Parathyroid adenoma (tissue), 2 donors: Measurements from ENCODE around the gene KLF15.
A peak's percentile ranks its signal among the peaks of the same experiment; 100 is the strongest.

Experiments used
- H2AFZ ChIP-seq: fragments of 300-600 bp; sonication (generic); one replicate; pipeline ENCODE4 v1.7.0; 2017; ENCODE audit warnings: antibody characterized with exemption, mild to moderate bottlenecking
- H3K27ac ChIP-seq: fragments of 300-600 bp; sonication (generic); one replicate; pipeline ENCODE4 v1.7.0; 2017
- H3K27me3 ChIP-seq: fragments of 300-600 bp; sonication (generic); one replicate; pipeline ENCODE4 v1.7.0; 2017; ENCODE audit warnings: low read length; ENCODE audit not compliant: control insufficient read depth, insufficient read depth
- H3K36me3 ChIP-seq: fragments of 300-600 bp; sonication (generic); one replicate; pipeline ENCODE4 v1.7.0; 2017; ENCODE audit warnings: low read length; ENCODE audit not compliant: control insufficient read depth, insufficient read depth
- H3K4me1 ChIP-seq: fragments of 300-600 bp; sonication (generic); one replicate; pipeline ENCODE4 v1.7.0; 2017; ENCODE audit warnings: control low read depth
- H3K4me2 ChIP-seq: fragments of 300-600 bp; sonication (generic); one replicate; pipeline ENCODE4 v1.7.0; 2017; ENCODE audit warnings: low read length
- H3K4me3 ChIP-seq: fragments of 300-600 bp; sonication (generic); one replicate; pipeline ENCODE4 v1.7.0; 2017; ENCODE audit warnings: low read depth, low read length
- H3K79me2 ChIP-seq: fragments of 300-600 bp; sonication (generic); one replicate; pipeline ENCODE4 v1.7.0; 2017; ENCODE audit warnings: control low read depth
- H3K9ac ChIP-seq: fragments of 300-600 bp; sonication (generic); one replicate; pipeline ENCODE4 v1.7.0; 2017; ENCODE audit warnings: mild to moderate bottlenecking
- H3K9me3 ChIP-seq: fragments of 300-600 bp; sonication (generic); one replicate; pipeline ENCODE4 v1.7.0; 2017; ENCODE audit warnings: low read length; ENCODE audit not compliant: control insufficient read depth
- TF ChIP-seq, protein P1 (sequence below): fragments of 300-600 bp; sonication (generic); IDR thresholded peaks from one replicate; pipeline ENCODE4 v1.7.0; 2017; ENCODE audit warnings: antibody characterized with exemption, mild to moderate bottlenecking
- donor health status: primary hyperparathyroidism.

KLF15 gene

DNA sequence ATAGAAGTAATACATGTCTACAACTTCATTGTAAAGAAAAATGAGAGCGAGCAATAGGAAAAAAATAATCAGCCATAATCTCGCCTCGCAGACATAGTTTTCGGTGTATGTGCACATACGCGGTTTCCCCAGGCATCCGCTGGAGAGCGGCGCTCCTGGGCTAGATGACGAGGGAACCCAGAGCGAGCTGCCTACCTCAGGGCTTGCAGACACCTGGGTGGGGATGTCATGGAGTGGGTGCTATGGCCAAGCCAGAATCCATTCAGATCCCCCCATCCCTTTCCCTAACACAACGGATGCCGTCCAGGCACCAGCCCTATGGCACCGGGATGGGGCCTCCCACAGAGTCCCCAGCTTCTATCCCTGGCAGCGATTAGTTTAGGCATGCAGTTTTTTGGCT lies 33.0 kb upstream of the KLF15 start:
- no peak overlapping the region for H3K4me2 ChIP-seq
- no peak overlapping the region for H3K4me3 ChIP-seq
- no peak overlapping the region for H2AFZ ChIP-seq
- H3K9me3 ChIP-seq, result no peaks in the 10 kb centered on the region
- H3K27ac ChIP-seq, result no peak overlapping the region
- H3K9ac ChIP-seq, result no peak overlapping the region
- no peaks in the 10 kb centered on the region for H3K36me3 ChIP-seq
- peaks cover 22% of the 10 kb centered on the region for H3K4me1 ChIP-seq
- no peaks in the 10 kb centered on the region for H3K79me2 ChIP-seq
- TF ChIP-seq, protein P1, sequence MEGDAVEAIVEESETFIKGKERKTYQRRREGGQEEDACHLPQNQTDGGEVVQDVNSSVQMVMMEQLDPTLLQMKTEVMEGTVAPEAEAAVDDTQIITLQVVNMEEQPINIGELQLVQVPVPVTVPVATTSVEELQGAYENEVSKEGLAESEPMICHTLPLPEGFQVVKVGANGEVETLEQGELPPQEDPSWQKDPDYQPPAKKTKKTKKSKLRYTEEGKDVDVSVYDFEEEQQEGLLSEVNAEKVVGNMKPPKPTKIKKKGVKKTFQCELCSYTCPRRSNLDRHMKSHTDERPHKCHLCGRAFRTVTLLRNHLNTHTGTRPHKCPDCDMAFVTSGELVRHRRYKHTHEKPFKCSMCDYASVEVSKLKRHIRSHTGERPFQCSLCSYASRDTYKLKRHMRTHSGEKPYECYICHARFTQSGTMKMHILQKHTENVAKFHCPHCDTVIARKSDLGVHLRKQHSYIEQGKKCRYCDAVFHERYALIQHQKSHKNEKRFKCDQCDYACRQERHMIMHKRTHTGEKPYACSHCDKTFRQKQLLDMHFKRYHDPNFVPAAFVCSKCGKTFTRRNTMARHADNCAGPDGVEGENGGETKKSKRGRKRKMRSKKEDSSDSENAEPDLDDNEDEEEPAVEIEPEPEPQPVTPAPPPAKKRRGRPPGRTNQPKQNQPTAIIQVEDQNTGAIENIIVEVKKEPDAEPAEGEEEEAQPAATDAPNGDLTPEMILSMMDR, result no peak
- H3K27me3 ChIP-seq, result no peaks in the 10 kb centered on the region

DNA sequence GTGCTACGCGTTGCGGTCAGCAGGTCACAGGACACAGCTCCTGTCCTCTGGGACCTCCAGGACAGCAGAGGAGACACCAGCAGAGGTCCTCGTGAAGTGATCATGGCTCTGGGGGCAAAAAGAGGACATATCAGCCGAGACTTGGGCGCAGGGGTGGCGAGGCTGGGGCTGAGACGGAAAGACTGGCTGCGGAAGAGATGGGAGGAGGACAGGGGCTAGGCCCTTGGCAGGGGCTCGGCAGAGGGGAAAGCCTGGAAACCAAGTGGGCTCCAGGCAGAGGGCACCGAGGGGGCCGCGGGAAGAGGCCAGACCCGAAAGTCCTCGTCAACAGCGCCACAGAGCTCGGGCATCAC lies 32.6 kb upstream of the KLF15 start:
- TF ChIP-seq, protein P1, result no peak
- no peak overlapping the region for H3K27ac ChIP-seq
- H3K36me3 ChIP-seq, result no peaks in the 10 kb centered on the region
- no peak overlapping the region for H3K9ac ChIP-seq
- peak overlapping the region; percentile 65 for H2AFZ ChIP-seq
- H3K4me1 ChIP-seq, result peaks cover 21% of the 10 kb centered on the region
- peak overlapping the region; percentile 96 for H3K4me2 ChIP-seq
- H3K79me2 ChIP-seq, result no peaks in the 10 kb centered on the region
- no peaks in the 10 kb centered on the region for H3K9me3 ChIP-seq
- H3K4me3 ChIP-seq, result no peak overlapping the region
- no peaks in the 10 kb centered on the region for H3K27me3 ChIP-seq

DNA sequence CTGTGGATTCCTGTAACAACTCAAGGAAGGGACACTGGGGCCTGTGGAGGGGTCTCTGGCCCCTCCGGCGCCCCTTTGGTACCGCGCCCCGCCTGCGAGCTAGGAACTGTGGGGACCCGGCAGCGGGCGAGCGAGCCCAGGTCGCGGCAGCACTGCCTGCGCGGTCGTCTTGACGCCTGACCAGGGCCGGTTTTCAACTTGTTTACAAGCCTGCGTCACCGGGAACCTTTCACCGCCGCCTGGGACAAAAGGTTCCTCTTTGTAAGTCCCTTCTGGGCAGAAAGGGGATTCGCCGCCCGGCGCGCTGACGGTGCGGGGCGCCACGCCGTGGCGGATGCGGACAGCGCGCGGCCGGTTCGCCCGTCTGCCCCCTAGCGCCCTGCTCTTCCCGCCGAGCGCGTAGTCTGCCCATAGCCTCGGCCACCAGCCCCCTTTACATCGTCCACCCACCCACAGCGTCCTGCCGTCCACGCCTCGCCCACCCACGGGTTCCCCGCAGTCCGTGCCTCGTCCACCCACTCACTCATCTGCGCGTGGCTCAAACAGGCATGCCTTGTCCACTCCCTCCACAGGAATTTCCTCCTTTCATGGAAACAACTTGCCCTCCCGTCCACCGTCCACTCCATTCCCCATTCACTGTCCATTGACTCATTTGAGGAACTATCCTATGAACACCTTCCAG lies 32.0 kb upstream of the KLF15 start:
- Histone ChIP-seq H3K36me3 (no peaks in the 10 kb centered on the region), H3K4me1 (peaks cover 18% of the 10 kb centered on the region), H3K9ac (no peak overlapping the region), H3K79me2 (no peaks in the 10 kb centered on the region), H3K27ac (no peak overlapping the region), H3K4me3 (peak overlapping the region; percentile 61), H2AFZ (peak overlapping the region; percentile 65), H3K4me2 (peak overlapping the region; percentile 96), H3K9me3 (no peaks in the 10 kb centered on the region), H3K27me3 (no peaks in the 10 kb centered on the region)
- TF ChIP-seq, protein P1, result peak; percentile 90

DNA sequence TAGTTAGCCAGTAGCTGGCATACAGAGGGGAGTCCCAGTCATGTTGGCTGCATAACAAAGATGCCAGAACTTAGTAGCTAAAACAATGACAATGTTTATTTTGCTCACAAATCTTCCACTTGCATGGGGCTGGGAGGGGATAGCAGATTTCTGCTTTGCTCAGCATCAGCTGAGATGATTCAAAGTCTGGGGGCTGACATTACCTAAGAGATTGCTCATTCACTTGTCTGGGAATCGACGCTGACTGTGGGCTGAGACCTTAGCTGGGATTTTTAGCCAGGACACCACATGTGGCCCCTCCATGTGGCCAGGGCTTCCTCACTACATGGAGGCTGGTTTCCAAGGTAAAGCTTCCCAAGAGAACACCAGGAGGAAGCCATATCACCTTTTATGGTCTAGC lies 24.8 kb upstream of the KLF15 start:
- Histone ChIP-seq H3K4me3 (no peak overlapping the region), H3K79me2 (no peaks in the 10 kb centered on the region), H3K27me3 (no peaks in the 10 kb centered on the region), H3K4me1 (no peaks in the 10 kb centered on the region), H3K4me2 (no peak overlapping the region), H3K27ac (no peak overlapping the region), H3K36me3 (no peaks in the 10 kb centered on the region), H3K9ac (no peak overlapping the region), H2AFZ (no peak overlapping the region), H3K9me3 (no peaks in the 10 kb centered on the region)
- TF ChIP-seq, protein P1, result no peak
